ENCODE results near the gene GNG2.

DNA sequence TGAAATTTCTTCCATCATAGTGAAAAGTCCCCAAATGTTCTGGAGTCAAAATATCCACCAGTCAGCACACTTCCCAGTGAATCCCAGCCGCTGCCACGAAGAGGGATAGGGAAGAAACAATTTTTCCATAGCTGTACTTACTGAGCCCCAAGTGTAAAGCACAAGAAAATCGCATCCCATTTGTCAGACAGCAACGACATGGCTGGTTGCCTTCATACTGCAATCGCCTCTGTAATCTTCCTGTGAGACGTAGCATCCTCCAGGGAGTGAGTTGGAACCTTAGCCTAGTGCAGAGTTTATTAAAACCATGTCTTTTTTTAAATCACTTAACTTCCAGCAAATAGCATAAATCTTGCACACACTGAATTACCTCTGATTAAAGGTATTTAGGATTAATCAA, 56.8 kb downstream of the GNG2 start:
- TF ChIP-seq, protein P1, sequence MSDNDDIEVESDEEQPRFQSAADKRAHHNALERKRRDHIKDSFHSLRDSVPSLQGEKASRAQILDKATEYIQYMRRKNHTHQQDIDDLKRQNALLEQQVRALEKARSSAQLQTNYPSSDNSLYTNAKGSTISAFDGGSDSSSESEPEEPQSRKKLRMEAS (IDR thresholded peaks at IDR 0.05; ENCODE audit: low read depth, low read length), result no peak
- TF ChIP-seq CTCF (IDR thresholded peaks at IDR 0.05 in 2 of 3, conservative IDR thresholded peaks at IDR 0.05 in 1 of 3; ENCODE audit: control insufficient read depth in 2 of 3, extremely low read depth in 1 of 3, insufficient read depth in 1 of 3, low read depth in 3 of 3, low read length in 3 of 3) (no peak), POLR2A (IDR thresholded peaks at IDR 0.05; ENCODE audit: low read depth, low read length) (no peak), RAD21 (IDR thresholded peaks at IDR 0.05; ENCODE audit: insufficient read depth, low read depth, low read length) (no peak), CUX1 (IDR thresholded peaks at IDR 0.05; ENCODE audit: insufficient replicate concordance, low read depth, low read length) (no peak), EZH2 (IDR thresholded peaks at IDR 0.05; ENCODE audit: borderline replicate concordance, control insufficient read depth, low read depth, low read length) (no peak)
